Measurements from ENCODE around the gene RELB. TPM values are rescaled to one million over a fixed set of nuclear protein-coding genes. Genes with fewer than 3 reads are reported as not detected.
"Not testable (repeated sequence)": the region's sequence is repeated elsewhere in the genome, so short reads cannot be mapped to it uniquely, and the experiment has no call there.

RELB gene
- polyA plus RNA-seq, 1 experiment = 9.9 TPM

- POLR2A ChIA-PET = interaction anchor here (0.6 kb wide), 1 partner anchor 52 kb away, joined by 6 read pairs; no protein-coding TSS in a partner anchor
- TF ChIP-seq, protein P1, sequence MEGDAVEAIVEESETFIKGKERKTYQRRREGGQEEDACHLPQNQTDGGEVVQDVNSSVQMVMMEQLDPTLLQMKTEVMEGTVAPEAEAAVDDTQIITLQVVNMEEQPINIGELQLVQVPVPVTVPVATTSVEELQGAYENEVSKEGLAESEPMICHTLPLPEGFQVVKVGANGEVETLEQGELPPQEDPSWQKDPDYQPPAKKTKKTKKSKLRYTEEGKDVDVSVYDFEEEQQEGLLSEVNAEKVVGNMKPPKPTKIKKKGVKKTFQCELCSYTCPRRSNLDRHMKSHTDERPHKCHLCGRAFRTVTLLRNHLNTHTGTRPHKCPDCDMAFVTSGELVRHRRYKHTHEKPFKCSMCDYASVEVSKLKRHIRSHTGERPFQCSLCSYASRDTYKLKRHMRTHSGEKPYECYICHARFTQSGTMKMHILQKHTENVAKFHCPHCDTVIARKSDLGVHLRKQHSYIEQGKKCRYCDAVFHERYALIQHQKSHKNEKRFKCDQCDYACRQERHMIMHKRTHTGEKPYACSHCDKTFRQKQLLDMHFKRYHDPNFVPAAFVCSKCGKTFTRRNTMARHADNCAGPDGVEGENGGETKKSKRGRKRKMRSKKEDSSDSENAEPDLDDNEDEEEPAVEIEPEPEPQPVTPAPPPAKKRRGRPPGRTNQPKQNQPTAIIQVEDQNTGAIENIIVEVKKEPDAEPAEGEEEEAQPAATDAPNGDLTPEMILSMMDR (IDR thresholded peaks at IDR 0.05; ENCODE audit: low read depth, low read length) = no peak
- no peaks in the 10 kb centered on the region for H3K27me3 ChIP-seq (ENCODE audit: control insufficient read depth, insufficient read depth, low read length)
- no peaks in the 10 kb centered on the region for H3K9me3 ChIP-seq (ENCODE audit: control insufficient read depth, insufficient read depth, low read length)
- CTCF ChIA-PET = no interaction called here
- H3K27ac ChIP-seq (ENCODE audit: low read depth, low read length) = no peak overlapping the region
- H3K4me3 ChIP-seq (ENCODE audit: low read depth, low read length) = no peak overlapping the region
- no peak for DNase-seq (ENCODE audit: low read depth, low spot score)
Observed at GRCh38 chr19:44960906-44961728, 40.1 kb upstream of the RELB start.

- Histone ChIP-seq H3K27ac (ENCODE audit: low read depth, low read length) (no peak overlapping the region), H3K4me3 (ENCODE audit: low read depth, low read length) (no peak overlapping the region), H3K27me3 (ENCODE audit: control insufficient read depth, insufficient read depth, low read length) (no peaks in the 10 kb centered on the region), H3K9me3 (ENCODE audit: control insufficient read depth, insufficient read depth, low read length) (no peaks in the 10 kb centered on the region)
- CTCF ChIA-PET = no interaction called here
- DNase-seq (ENCODE audit: low read depth, low spot score) = no peak
- TF ChIP-seq, protein P1 (IDR thresholded peaks at IDR 0.05; ENCODE audit: low read depth, low read length) = no peak
- POLR2A ChIA-PET = no interaction called here
Observed at GRCh38 chr19:44961821-44962220, 39.4 kb upstream of the RELB start.

DNA sequence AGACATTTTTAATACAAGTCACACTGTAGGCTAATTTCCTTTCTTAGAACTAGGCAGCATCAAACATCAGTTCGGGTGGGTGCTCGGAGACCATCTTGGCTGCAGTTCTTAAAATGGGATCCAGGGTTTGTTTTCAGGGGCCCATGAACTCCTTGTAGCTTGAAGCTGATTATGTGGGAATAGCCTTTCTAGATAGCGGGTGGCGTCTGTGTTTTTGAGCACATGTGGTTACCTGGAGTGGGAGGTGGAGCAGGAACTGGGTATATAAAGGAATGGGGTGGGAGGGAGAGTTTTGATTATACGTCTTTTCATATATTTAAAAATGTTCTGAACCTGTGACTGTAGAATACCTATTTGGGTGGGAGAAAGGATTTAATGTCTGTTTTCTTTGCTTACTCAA is 33.1 kb upstream of the RELB start:
- CTCF ChIA-PET = no interaction called here
- POLR2A ChIA-PET = no interaction called here
- no peak for DNase-seq (ENCODE audit: low read depth, low spot score)
- TF ChIP-seq, protein P1 (IDR thresholded peaks at IDR 0.05; ENCODE audit: low read depth, low read length) = no peak
- Histone ChIP-seq H3K9me3 (ENCODE audit: control insufficient read depth, insufficient read depth, low read length) (no peaks in the 10 kb centered on the region), H3K4me3 (ENCODE audit: low read depth, low read length) (no peak overlapping the region), H3K27ac (ENCODE audit: low read depth, low read length) (no peak overlapping the region), H3K27me3 (ENCODE audit: control insufficient read depth, insufficient read depth, low read length) (no peaks in the 10 kb centered on the region)

DNA sequence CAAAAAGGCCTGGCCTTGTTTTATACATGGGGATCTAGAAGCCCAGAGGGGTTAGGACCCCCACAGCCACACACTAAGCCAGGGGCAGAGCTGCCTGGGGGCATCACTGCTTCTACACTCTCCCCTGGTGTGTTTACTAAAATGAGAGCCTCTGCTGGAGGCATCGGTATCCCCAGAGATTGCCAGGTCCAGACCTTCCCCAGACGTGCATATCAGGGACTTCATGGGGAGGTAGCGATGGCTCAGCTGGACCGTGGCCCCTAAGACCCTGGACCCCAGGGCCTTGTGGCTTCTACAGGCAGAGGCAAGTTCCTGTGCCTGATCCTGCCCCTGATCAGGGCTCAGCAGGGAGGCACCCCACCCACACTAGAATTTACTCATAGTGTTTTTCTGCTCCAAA is 32.6 kb upstream of the RELB start:
- no peak overlapping the region for H3K4me3 ChIP-seq (ENCODE audit: low read depth, low read length)
- no peak for DNase-seq (ENCODE audit: low read depth, low spot score)
- H3K27ac ChIP-seq (ENCODE audit: low read depth, low read length) = no peak overlapping the region
- no peaks in the 10 kb centered on the region for H3K27me3 ChIP-seq (ENCODE audit: control insufficient read depth, insufficient read depth, low read length)
- CTCF ChIA-PET = no interaction called here
- TF ChIP-seq, protein P1 (IDR thresholded peaks at IDR 0.05; ENCODE audit: low read depth, low read length) = no peak
- no peaks in the 10 kb centered on the region for H3K9me3 ChIP-seq (ENCODE audit: control insufficient read depth, insufficient read depth, low read length)
- POLR2A ChIA-PET = no interaction called here

DNA sequence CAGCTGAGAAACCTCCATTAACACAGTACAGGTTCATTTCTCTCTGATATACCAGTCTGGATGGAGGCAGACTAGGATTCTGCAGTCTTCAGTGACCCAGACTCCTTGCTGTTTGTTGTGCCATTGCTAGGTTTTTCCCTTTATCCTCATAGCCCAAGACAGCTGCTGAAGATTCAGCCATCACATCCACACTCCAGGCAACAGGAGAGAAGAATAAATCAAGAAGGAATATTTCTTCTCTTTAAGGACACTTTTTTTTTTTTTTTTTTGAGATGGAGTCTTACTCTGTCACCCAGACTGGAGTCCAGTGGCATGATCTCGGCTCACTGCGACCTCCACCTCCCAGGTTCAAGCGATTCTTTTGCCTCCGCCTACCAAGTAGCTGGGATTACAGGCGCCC is 31.8 kb upstream of the RELB start:
- CTCF ChIA-PET = interaction anchor here (0.7 kb wide), 1 partner anchor 19 kb away, joined by 5 read pairs; no protein-coding TSS in a partner anchor

GRCh38 chr19:44971451-44971850 is 29.8 kb upstream of the RELB start:
- POLR2A ChIA-PET = interaction anchor here (0.6 to 0.7 kb wide), 2 partner anchors 14 to 402 kb away, joined by 3 to 6 read pairs; no protein-coding TSS in a partner anchor
- H3K27ac ChIP-seq (ENCODE audit: low read depth, low read length); DNase-seq (ENCODE audit: low read depth, low spot score); H3K27me3 ChIP-seq (ENCODE audit: control insufficient read depth, insufficient read depth, low read length); H3K9me3 ChIP-seq (ENCODE audit: control insufficient read depth, insufficient read depth, low read length); H3K4me3 ChIP-seq (ENCODE audit: low read depth, low read length): not testable (repeated sequence)
- CTCF ChIA-PET = interaction anchor here (0.6 to 0.7 kb wide), 2 partner anchors 46 to 126 kb away, joined by 4 read pairs; partner anchors contain the start of gene NECTIN2

More for the DNA sequence above, 31.8 kb upstream of the RELB start:
- H3K27ac ChIP-seq (ENCODE audit: low read depth, low read length) = no peak overlapping the region
- POLR2A ChIA-PET = interaction anchor here (0.7 kb wide), 1 partner anchor 82 kb away, joined by 7 read pairs; no protein-coding TSS in a partner anchor
- H3K27me3 ChIP-seq (ENCODE audit: control insufficient read depth, insufficient read depth, low read length) = no peaks in the 10 kb centered on the region
- TF ChIP-seq, protein P1 (IDR thresholded peaks at IDR 0.05; ENCODE audit: low read depth, low read length) = no peak
- no peak for DNase-seq (ENCODE audit: low read depth, low spot score)
- H3K4me3 ChIP-seq (ENCODE audit: low read depth, low read length) = no peak overlapping the region
- no peaks in the 10 kb centered on the region for H3K9me3 ChIP-seq (ENCODE audit: control insufficient read depth, insufficient read depth, low read length)

All from AG04450 (cell line).